ENCODE data around the gene RPL39. TPM values are rescaled to one million over a fixed set of nuclear protein-coding genes. Genes with fewer than 3 reads are reported as not detected.
A peak's percentile ranks its signal among the peaks of the same experiment; 100 is the strongest.

Gene RPL39
- total RNA-seq, 2 experiments from 2014 or later, result 3,712 to 3,978 TPM

DNA sequence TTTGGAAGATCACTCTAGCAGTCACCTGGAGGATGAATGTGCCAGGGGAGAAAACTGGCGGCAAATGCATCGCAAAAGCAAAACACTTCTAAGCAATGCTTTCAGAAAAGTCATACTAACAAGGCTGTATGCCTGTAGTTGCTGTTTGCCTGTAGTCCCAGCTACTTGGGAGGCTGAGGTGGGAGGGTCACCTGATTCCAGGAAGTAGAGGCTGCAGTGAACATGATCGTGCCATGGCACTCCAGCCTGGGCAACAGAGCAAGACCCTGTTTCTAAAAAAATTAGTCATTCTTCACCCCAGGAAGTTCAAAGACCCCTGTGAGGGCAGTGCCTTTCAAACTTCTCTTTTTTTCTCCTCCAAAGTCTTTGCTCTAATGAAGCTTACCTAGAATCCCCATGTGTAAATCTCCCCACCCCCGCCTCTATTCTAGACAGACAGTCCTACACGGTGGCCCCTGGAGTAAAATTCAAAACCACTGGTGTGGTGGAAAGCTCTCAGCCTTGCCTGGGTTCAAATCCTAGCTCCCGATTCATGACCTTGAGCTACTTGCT is 27.5 kb downstream of the RPL39 start:
- H3K9me3 Mint-ChIP-seq, result no peaks in the 10 kb centered on the region
- Histone ChIP-seq H3K27me3 (ENCODE audit: control insufficient read depth in 1 of 2, insufficient read depth in 2 of 2, low read length in 2 of 2) (no peaks in the 10 kb centered on the region), H3K4me3 (ENCODE audit: low read length) (no peak overlapping the region), H3K4me1 (ENCODE audit: insufficient read depth, low read length) (peaks cover 18% of the 10 kb centered on the region), H3K27ac (ENCODE audit: low read depth in 1 of 2, low read length in 2 of 2) (no peak overlapping the region), H3K9me3 (ENCODE audit: control insufficient read depth in 1 of 2, insufficient read depth in 1 of 2, low read length in 2 of 2) (no peaks in the 10 kb centered on the region), H3K36me3 (ENCODE audit: insufficient read depth, low read length) (no peaks in the 10 kb centered on the region)
- ATAC-seq (ENCODE audit: poor library complexity) (no peak), DNase-seq (no peak)
- H3K4me3 Mint-ChIP-seq, result no peak overlapping the region
- CTCF ChIA-PET, result no interaction called here
- intact Hi-C loops (cut with DNase I, micrococcal nuclease), result no loop called here
- H3K27ac Mint-ChIP-seq, result peak overlapping the region; percentile 21
- TF ChIP-seq, protein P1, sequence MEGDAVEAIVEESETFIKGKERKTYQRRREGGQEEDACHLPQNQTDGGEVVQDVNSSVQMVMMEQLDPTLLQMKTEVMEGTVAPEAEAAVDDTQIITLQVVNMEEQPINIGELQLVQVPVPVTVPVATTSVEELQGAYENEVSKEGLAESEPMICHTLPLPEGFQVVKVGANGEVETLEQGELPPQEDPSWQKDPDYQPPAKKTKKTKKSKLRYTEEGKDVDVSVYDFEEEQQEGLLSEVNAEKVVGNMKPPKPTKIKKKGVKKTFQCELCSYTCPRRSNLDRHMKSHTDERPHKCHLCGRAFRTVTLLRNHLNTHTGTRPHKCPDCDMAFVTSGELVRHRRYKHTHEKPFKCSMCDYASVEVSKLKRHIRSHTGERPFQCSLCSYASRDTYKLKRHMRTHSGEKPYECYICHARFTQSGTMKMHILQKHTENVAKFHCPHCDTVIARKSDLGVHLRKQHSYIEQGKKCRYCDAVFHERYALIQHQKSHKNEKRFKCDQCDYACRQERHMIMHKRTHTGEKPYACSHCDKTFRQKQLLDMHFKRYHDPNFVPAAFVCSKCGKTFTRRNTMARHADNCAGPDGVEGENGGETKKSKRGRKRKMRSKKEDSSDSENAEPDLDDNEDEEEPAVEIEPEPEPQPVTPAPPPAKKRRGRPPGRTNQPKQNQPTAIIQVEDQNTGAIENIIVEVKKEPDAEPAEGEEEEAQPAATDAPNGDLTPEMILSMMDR (IDR thresholded peaks at IDR 0.05), result no peak
- H3K4me1 Mint-ChIP-seq (ENCODE audit: low read depth), result peaks cover 18% of the 10 kb centered on the region
- no peaks in the 10 kb centered on the region for H3K27me3 Mint-ChIP-seq
- POLR2A ChIA-PET, result no interaction called here
- H3K36me3 Mint-ChIP-seq (ENCODE audit: low read depth), result no peaks in the 10 kb centered on the region

DNA sequence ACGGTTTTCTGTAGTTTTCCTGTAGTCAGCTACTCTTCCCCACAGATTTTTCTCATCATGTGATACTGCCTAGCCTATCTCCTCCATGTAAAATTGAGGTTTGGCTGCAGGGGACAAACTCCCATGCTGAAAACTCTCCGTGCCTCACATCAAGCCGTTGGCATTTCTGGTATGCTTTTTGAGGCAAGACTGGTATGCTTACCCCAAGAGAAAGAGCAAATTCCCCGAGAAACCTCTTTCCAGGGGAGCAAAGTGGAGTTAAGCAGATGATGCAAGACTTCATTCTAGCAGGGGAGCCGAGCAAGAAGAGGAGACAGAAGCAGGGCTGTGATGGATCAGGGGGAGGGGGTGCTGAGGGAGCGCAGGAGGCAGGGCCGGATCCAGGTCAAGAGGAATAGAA is 28.2 kb downstream of the RPL39 start:
- Mint-ChIP-seq H3K36me3 (ENCODE audit: low read depth) (no peaks in the 10 kb centered on the region), H3K9me3 (no peaks in the 10 kb centered on the region), H3K27ac (peak overlapping the region; percentile 55), H3K27me3 (no peaks in the 10 kb centered on the region), H3K4me1 (ENCODE audit: low read depth) (peaks cover 18% of the 10 kb centered on the region), H3K4me3 (no peak overlapping the region)
- Histone ChIP-seq H3K36me3 (ENCODE audit: insufficient read depth, low read length) (no peaks in the 10 kb centered on the region), H3K9me3 (ENCODE audit: control insufficient read depth in 1 of 2, insufficient read depth in 1 of 2, low read length in 2 of 2) (no peaks in the 10 kb centered on the region), H3K4me3 (ENCODE audit: low read length) (no peak overlapping the region), H3K27me3 (ENCODE audit: control insufficient read depth in 1 of 2, insufficient read depth in 2 of 2, low read length in 2 of 2) (no peaks in the 10 kb centered on the region), H3K4me1 (ENCODE audit: insufficient read depth, low read length) (peaks cover 19% of the 10 kb centered on the region), H3K27ac (ENCODE audit: low read depth in 1 of 2, low read length in 2 of 2) (no peak overlapping the region)
- TF ChIP-seq, protein P1 (IDR thresholded peaks at IDR 0.05), result no peak
- ATAC-seq (ENCODE audit: poor library complexity) (no peak), DNase-seq (no peak)
- ChIA-PET POLR2A (no interaction called here), CTCF (no interaction called here)
- intact Hi-C loops (cut with DNase I, micrococcal nuclease), result no loop called here

GRCh38 chrX:119762718-119763117 is 28.7 kb downstream of the RPL39 start:
- Mint-ChIP-seq H3K27ac (peak overlapping the region; percentile 55), H3K36me3 (ENCODE audit: low read depth) (no peaks in the 10 kb centered on the region), H3K4me1 (ENCODE audit: low read depth) (peaks cover 21% of the 10 kb centered on the region), H3K4me3 (no peak overlapping the region), H3K9me3 (no peaks in the 10 kb centered on the region), H3K27me3 (no peaks in the 10 kb centered on the region)
- no peaks in the 10 kb centered on the region for H3K36me3 ChIP-seq (ENCODE audit: insufficient read depth, low read length)
- H3K9me3 ChIP-seq (ENCODE audit: control insufficient read depth in 1 of 2, insufficient read depth in 1 of 2, low read length in 2 of 2), result no peaks in the 10 kb centered on the region
- no peak overlapping the region for H3K27ac ChIP-seq (ENCODE audit: low read depth in 1 of 2, low read length in 2 of 2)
- TF ChIP-seq, protein P1 (IDR thresholded peaks at IDR 0.05), result no peak
- peaks cover 23% of the 10 kb centered on the region for H3K4me1 ChIP-seq (ENCODE audit: insufficient read depth, low read length)
- DNase-seq (peak in 1 of 14 experiments; percentile 12), ATAC-seq (ENCODE audit: poor library complexity) (no peak)
- ChIA-PET CTCF (no interaction called here), POLR2A (no interaction called here)
- no peak overlapping the region for H3K4me3 ChIP-seq (ENCODE audit: low read length)
- intact Hi-C loops (cut with DNase I, micrococcal nuclease), result no loop called here
- H3K27me3 ChIP-seq (ENCODE audit: control insufficient read depth in 1 of 2, insufficient read depth in 2 of 2, low read length in 2 of 2), result no peaks in the 10 kb centered on the region

Measured in CD4-positive, alpha-beta T cell (primary cell).